Measurements from ENCODE around the gene NDRG3.

Gene NDRG3

DNA sequence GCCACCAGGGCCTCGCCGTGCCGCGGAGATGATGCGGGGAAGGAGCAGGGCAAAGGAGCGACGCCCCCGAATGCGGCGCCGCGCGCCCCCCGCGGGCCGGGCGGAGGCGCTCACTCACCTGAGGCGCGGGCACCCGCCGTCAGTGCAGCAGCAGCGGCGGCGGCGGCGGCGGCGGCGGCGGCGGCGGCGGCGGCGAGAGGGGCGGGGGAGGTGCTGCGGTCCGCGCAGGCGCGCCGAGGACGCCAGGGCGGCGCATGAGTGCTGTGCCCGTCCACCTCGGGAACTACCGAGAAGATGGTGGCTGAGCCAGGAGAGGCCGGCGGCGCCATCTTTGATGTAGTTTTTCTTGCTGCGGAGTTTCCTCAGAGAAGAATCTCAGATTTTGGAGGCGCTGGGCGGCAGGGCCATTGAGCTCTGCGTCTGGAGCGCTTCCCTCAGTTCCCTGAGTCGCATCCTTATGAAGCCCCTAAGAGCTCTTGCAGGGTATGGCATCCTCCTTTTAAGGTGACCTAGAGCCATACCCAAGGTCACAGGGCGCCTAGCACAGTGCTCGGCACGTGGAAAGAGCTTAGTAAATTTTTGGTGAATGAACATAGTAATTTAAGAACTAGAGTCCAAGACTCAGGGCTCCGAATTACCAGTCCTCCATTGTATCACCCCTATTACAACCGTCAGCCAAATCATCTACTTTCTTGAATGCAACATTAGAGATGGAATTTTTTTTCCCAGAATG is at the start of gene NDRG3:
NDRG3 (minus strand) TSS at position 164 of the 733 bp plus-strand sequence. CDS start 24,355 bp downstream, outside the sequence.
- peak; percentile 95 for DNase-seq (ENCODE audit: low spot score)

DNA sequence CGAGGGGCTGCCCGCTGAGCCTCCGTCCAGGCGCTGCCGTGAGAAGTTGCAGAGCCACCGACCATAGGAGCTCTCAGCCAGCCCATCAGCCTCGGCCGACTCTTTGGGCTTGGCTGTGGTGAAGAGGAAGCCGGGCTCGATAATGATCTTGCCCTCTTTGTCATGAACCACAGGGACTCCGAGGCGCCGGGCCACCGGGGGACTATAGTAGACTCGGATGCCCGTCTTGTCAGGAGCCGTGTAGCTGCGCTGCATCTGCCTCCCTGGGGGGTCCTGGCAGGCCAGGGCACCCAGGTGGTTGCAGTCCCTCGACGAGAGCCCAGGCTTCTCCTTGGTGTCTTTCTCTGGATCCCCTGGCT is 48.2 kb upstream of the NDRG3 start:
- no peak for DNase-seq (ENCODE audit: low spot score)

DNA sequence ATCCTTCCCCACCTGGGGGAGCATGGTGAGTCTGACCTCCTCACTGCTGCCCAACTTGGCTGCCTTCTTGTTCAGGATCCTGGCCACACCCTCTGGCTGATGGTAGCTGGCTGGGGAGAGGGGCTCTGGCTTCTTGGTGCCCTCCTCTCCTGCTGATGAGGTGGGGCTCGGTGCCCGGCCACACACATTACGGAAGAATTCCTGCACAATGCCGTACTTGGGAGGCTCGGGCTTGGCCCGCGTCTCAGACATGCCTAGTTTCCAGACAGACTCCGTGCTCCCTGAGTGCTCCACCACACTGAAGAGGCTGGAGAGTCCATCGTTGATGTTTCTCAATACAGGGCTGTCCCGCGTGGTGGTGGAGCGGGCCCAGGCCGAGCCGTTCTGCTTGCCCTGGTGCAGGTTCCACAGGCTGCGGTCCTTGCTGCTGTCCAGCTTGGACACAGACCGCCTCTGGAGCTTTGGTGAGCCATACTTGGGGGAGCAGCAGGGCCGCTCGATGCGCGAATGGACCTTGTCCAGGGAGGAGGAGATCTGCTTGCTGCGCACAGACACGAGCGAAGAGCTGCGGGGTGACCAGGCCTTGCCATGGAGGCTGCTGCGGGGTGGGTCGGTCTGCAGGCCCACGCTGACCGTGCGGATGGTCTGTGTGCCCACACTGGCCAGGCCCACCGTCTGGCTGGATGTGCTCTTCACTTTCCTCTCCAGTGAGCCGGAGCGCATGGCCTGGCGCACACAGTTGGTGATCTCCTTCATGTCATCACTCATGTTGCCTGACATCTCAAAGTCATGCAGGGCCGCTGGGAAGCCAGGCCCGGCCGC is 47.6 kb upstream of the NDRG3 start:
- no peak for DNase-seq (ENCODE audit: low spot score)

DNA sequence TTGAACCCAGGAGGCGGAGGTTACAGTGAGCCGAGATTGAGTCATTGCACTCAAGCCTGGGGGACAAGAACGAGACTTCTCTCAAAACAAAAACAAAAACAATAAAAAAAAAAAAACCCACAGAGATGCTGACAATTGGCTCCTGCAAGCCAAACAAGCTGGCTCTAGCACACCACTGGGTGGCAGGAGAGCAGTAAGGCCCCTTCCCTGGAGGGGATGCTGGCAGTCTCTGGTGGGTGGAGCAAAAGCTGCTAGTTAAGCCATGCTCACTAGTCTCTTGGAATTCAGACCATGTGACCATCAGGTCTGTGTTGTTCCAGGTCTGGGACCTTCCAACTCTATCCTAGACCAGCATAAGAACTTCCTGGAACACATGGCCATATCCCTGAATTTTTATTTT is 46.5 kb upstream of the NDRG3 start:
- no peak for DNase-seq (ENCODE audit: low spot score)

DNA sequence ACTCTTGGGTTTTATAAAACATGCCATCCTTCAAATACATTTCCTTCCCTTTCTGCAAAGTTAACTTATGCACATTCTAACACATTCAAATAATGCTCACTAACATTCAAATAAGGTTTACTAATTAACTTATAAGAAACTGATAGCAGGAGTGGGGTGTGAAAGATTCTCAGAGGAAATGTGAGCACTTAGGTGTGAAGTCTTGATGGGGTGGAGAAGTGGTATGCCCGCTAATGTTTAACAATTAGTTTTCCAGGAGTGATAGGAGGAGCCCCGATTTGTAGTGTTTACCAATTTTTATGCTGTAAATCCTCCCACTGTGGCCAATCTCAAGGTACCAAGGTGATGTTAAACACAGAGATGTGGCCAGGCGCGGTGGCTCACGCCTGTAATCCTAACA is 46.0 kb upstream of the NDRG3 start:
- no peak for DNase-seq (ENCODE audit: low spot score)

DNA sequence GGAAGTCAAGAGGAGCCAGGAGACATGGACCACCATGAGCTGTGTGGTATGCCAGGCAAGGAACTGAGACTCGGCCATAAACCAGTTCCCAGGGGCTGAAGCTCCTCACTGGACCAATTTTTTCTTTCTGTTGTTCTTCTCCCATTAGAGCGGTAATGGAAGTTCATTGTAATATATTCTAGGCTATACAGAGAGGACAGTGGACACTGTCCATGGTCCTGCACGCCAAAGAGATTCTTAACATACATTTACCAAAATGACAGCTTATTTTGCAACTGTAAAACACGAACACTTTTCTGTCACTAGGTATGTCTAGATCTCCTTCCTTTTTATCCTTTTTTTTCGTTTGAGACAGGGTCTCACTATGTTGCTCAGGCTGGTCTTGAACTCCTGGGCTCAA is 40.8 kb upstream of the NDRG3 start:
- DNase-seq (ENCODE audit: low spot score), result no peak

DNA sequence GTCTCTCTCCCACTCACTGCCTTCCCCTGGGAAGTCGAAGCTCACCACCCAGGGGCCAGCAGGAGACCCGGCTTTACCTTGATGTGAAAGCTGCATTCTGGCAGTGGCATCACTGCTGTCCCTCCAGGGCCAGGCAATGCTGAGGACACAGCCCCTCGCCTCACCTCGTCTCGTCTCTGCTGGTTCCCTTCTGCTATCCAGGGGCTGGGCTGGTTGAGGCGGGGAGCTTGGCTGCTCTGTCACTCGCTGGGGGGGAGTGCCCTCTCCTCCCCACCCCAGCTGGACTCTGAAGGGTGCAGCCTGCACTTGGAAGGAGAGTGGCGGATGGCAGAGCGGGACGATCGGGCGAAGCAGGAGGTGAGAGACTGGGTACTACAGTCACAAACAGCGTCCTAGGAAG is 40.4 kb upstream of the NDRG3 start:
- no peak for DNase-seq (ENCODE audit: low spot score)

DNA sequence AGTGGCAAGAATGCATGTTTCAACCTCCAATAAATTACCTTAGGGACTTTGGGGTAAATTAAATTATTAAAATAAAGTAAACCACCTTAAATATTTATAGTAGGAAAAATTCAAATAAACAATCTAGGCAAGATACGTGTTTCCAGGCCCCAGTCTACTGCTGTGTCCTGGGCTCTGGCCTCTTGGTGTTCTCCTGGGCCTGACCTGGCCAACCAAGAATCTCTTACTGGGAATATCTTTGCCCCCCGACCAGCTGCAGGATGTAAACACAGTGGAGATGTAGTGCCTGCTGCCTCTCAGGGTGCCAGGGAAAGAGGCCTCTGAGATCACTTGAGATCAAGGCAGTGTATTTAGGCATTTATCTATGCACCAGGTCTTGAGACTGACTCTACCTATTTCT is 39.4 kb upstream of the NDRG3 start:
- DNase-seq (ENCODE audit: low spot score), result no peak

DNA sequence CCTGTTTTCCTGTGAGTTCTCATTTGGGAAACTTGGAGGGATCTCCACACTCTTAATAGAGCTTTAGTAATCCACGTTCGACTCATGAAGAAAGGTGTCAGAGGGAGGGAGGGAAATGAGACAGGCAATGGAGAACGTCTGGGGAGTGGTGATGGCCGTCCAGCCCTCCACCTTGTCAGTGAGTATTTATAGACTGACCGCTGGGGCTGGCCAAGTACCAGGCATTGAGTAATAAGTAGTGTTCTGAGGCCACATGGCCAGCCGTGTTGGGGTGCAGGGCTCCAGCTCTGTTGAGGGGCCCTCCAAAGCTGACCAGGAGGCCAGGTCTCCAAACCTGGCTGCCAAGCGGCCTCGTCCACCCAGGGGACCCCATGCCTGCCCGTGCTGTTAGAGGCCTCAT is 39.0 kb upstream of the NDRG3 start:
- no peak for DNase-seq (ENCODE audit: low spot score)

DNA sequence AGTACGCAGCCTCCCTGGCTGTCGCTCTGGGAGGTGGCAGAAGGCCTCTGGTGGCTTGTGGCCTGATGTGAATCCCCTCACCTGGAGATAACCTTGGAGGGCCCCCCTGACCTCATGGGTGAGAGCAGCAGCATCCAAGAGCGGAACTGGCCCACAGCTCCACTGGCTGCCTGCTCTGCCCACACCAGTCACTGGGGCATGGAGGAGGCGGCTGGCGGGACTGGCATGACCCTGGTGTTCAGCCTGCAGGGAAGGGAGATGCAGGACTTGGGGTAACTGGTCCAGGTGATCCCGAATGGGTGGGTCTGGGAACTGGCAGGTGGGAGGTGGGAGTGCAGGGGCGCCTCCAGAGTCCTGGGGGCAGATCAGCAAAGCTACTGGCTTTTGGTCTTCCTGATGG is 38.2 kb upstream of the NDRG3 start:
- no peak for DNase-seq (ENCODE audit: low spot score)

DNA sequence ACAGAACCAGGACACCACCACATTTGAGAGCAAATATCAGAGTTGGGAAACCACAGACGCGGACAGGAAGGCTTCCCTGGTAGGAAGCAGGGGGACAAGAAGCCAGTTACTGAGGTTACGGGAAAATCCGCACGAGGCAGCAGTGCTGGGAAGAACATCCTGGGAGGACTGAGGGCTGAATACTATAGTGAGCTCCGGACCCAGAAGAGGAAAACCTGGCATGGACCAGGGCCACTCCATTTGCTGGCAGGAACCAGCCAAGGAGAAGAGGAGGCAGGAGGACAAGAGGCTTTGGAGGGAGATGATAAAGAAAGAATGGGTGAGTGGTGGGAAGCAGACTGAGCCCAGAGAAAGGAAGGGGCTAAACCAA is 33.8 kb upstream of the NDRG3 start:
- no peak for DNase-seq (ENCODE audit: low spot score)

DNA sequence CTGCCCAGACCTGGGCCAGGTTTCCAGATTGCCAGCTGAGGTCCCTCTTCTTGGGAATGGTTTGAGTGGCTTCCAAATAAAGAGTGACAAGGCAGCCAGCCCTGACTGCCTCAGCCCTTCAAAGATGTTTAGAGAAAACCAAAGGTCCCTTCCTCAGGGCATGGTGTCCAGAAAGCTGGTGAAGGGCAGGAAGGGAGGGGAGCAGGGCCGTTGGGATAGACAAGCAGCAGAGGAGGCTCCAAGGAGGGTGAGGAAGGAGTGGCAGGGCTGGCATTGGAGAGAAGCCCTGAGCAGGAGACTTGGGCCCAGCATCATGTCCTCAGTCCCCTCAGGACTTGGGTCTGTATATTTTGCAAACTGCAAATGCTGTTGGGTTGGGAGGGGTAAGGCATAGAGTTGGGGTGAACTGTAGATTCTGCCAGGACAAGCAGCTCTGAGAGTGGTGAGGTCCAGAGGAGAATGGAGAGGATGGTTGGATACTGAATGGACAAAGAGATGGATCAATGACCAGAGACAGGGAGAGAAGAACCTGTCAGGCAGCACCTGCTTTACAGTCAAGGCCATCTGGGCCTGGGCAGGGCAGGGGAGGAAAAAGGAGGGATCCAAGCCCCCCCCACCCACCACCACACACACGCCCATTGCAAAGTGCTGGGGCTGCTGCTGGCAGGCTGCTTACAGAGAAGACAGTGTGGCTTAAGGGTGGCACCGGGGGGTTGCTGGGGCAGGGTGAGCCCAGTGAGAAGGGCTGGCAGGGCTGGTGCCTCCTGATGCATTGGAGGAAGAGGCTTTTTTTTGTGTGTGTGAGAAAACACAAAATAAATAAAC is 33.2 kb upstream of the NDRG3 start:
- no peak for DNase-seq (ENCODE audit: low spot score)

DNA sequence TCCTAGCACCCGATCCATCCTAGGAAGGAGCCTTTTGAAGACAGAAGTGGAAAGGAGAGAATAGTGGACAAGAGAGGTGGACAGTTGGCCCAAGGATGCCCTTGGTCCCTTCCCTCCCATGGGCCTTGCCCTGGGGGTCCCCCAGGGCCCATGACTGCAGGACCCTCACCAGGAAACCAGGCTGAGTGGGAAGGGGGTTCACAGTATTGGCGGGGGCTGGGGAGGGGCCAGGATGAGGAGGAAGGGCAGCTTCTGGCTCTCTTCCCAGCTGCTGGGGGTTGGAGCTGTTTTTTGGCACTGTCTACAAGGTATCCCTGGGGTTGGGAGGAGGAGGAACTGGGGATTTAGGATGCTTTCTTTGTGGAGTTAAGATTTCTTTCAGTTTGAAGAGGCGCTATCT is 31.7 kb upstream of the NDRG3 start:
- DNase-seq (ENCODE audit: low spot score), result no peak

DNA sequence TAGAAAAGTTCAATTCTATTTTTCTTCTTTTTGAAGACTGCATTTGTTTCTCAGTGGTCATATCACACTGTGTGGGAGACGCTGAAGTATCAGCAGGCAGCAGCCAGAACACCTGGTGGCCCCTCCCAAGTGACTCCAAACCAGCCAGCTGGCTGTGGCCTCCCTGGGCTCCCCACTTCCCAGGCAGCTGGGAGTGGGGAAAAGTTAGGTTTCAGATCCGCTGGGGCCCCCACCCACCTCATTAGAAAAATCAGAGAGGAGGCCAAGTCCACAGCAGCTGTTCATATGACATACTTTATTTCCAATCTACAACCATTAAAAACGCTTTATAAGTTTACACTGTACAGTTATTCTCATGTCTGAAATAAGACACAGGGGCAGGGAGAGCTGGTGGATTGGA is 31.3 kb upstream of the NDRG3 start:
- DNase-seq (ENCODE audit: low spot score), result no peak

DNA sequence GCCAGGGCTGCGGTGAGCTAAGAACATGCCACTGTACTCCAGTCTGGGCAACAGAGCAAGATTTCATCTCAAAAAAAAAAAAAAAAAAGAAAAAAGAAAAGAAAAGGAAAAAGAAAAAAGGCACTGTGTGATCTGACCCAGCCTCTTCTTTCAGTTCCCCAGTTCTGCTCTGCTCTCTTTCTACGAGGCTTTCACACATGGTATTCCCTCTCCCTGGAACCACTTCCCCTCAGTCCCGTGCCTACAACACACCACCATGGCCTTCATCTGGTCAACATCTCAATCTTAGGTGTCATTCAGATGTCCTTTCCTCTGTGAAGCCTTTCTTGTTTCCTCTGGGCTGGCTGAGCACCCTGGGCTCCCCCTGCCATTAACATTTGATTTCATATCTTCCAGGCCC is 29.9 kb upstream of the NDRG3 start:
- no peak for DNase-seq (ENCODE audit: low spot score)

DNA sequence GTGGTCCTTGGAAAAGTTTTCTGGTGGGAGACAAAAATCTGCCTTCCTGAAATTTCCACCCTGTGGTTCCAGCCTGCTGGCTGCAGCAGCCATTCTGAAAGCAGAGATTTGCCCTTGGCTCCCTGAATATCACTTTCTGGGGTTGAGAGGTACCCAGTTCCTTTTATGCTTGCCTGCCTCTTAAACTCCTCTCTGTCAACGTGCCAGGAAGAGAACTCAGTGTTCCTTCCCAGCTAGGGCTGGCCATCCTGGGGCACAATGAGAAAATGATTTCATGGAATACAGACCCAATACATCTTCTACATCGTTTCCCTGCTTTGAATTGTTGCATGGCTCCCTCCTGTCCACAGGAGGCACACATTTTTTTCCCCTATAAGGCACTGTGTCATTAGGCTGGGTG is 29.3 kb upstream of the NDRG3 start:
- DNase-seq (ENCODE audit: low spot score), result no peak

DNA sequence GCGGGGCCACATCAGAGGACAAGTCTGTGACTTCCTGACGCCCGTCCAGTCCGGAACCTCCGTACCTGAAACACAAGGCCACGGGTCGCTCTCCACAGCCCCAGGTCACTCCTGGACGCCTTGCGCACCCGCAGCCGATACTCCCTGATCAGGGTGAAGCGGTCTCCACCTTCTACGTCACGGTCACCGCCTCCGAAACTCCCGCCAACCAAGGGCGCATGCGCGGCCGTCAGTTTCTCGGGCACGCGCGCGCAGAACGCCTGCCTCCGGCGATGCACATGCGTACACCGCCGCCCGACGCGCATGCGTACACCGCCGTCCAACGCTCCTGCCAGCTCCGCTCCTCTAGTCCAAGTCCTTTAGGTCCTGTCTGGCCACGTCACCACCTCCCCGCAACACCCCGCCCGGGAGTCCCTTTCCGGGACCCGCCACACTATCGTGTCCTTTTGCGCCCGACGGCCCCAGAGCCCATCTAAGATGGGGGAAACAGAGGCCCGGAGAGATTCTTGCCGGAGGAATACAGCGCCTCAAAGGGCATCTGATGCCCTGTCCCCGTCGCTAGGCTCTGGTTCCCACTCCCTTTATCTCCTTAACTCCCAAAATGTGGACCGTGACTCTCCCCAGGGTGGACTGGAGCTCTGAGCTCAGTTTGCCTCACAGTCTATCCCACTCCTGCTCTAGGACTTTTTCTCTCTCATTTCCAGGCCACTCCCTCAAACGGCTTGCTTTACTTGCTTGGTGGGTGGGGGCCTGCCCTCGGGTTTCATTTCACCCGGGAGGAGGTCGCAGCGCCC is 27.9 kb upstream of the NDRG3 start, which contains the start of gene DSN1:
DSN1 (minus strand) TSS at position 167 of the 794 bp plus-strand sequence. CDS start 2,305 bp downstream, outside the sequence.
- peak; percentile 98 for DNase-seq (ENCODE audit: low spot score)

DNA sequence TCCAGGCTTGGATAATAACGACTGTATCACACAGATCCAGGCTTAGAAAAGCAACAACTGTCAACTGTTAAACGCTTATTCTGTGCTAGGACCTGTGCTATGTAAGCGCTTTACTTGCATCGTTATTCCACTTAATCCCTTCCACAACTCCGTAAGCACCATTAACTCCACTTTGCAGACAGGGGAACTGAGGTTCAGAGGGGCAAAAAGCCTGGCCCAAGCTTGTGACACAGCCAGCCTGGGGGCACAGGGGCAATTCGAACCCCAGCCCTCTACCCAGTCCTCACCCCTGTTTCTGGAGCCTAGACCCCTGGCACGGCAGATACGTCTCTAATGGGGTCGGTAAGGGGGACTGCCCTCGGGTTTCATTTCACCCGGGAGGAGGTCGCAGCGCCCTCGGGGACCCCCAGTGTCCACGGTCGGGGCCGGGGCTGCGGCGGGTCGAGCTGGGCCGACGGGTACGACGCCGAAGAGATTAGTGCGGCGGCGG is 27.3 kb upstream of the NDRG3 start:
- DNase-seq (ENCODE audit: low spot score), result no peak

DNA sequence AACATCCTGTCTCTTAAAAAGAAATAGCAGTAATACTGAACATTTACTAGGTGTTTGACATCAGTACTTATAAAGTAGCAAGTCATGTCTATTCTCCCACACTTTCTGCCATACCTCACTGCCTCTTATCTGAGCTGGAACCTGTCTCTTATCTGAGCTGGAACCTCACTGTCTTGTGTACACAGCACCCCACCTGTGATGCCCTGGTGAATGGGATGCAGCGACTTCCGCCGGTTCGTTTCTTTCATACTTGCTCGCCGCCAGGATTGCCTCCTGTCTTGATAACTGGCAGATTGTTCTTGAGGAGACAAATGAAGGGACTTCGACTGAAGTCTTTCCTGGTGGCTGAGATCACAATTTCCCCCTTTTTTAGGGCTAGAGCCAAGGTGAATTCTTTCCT is 24.8 kb upstream of the NDRG3 start:
- no peak for DNase-seq (ENCODE audit: low spot score)

DNA sequence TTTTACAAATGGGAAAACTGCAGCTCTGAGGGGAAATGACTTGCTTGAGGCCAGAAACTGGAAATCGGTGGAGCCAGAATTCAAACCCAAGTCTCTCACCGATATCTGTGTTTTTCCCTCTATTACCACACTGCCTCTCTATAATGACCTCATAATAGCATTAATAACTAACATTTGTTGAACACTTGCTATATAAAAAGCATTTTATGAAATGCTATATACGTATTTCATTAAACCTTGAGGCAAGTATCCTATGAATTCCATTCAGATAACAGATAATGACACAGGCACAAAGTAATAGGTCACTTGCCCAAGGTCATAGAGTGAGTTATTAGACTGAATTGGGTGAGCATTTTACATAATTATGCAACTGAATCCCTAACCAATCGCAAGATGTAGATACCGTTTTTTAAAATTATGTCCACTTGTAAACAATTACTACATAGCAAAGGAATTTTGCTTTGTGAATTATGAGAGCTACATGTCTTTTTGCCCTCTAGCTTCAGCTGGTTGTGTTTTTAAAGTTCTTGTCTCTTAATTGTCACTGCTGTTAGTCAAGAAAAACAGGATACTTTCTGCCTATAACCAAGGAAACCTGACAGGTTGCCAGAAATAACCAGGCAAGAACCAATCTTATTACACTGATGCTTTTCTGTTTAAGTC is 23.0 kb upstream of the NDRG3 start:
- no peak for DNase-seq (ENCODE audit: low spot score)

DNA sequence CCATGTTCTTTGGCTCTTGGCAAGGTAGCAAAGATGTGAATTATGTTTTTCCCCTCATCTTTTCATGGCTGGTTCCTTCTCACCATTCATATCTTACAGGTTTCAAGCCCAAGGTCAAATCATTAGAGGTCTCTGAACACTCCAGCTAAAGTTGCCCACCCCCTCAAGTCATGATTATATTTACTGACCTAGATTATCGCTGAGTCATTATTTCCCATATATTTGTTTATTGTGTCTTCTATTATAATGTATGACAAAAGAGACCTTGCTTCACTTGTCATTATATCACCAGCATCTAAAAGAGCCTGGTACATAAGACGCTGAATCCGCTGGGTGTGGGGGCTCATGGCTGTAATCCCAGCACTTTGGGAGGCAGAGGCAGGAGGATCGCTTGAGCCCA is 15.2 kb upstream of the NDRG3 start:
- DNase-seq (ENCODE audit: low spot score), result no peak
